MCF 10A (cell line): ENCODE results near the gene CEP70. TPM values are rescaled to one million over a fixed set of nuclear protein-coding genes. Genes with fewer than 3 reads are reported as not detected.
"Not testable (repeated sequence)": the region's sequence is repeated elsewhere in the genome, so short reads cannot be mapped to it uniquely, and the experiment has no call there.

Experiments
- BruUV-seq: library from RNA; stranded (reverse); fragments of 400-500 nt; replicated peaks from 2 replicates; lab custom pipeline; 2021; lab: Mats Ljungman, UMichigan
- CTCF ChIA-PET: fragments of 300-600 bp; sonication (Branson Sonifier 250); formaldehyde crosslinking; extraction: SDS; loops from one replicate; lab custom pipeline; 2021; ENCODE audit warnings: antibody characterized with exemption, inconsistent platforms; lab: Yijun Ruan, JAX
- POLR2A ChIA-PET: fragments of 300-600, 350-650 bp; sonication (Branson Sonifier 250); formaldehyde crosslinking; extraction: SDS; loops from one replicate; lab custom pipeline; 2020; ENCODE audit warnings: antibody characterized with exemption, inconsistent platforms; lab: Yijun Ruan, JAX
- DNase-seq: peaks from one replicate; pipeline ENCODE4 v3.0.0-alpha.2; 2018; ENCODE audit not compliant: unreplicated experiment
- H3K27ac Mint-ChIP-seq: one replicate; pipeline ENCODE4 v1.8.0; 2022; ENCODE audit warnings: mild to moderate bottlenecking, low read depth, mixed read lengths; ENCODE audit not compliant: unreplicated experiment
- H3K27me3 Mint-ChIP-seq: one replicate; pipeline ENCODE4 v1.8.0; 2022; ENCODE audit warnings: mixed read lengths; ENCODE audit not compliant: insufficient read depth, unreplicated experiment
- H3K36me3 Mint-ChIP-seq: one replicate; pipeline ENCODE4 v1.8.0; 2022; ENCODE audit warnings: mild to moderate bottlenecking, moderate library complexity, mixed read lengths; ENCODE audit not compliant: insufficient read depth, unreplicated experiment
- H3K4me1 Mint-ChIP-seq: one replicate; pipeline ENCODE4 v1.8.0; 2022; ENCODE audit warnings: mixed read lengths; ENCODE audit not compliant: insufficient read depth, unreplicated experiment
- H3K4me3 Mint-ChIP-seq: one replicate; pipeline ENCODE4 v1.8.0; 2022; ENCODE audit warnings: mild to moderate bottlenecking, moderate library complexity, mixed read lengths; ENCODE audit not compliant: unreplicated experiment
- H3K9me3 Mint-ChIP-seq: one replicate; pipeline ENCODE4 v1.8.0; 2022; ENCODE audit warnings: mixed read lengths; ENCODE audit not compliant: unreplicated experiment
- CTCF ChIP-seq: fragments of 200-600 bp; IDR thresholded peaks from one replicate; pipeline ENCODE4 v1.8.0; 2022; ENCODE audit warnings: antibody characterized with exemption, mild to moderate bottlenecking; ENCODE audit not compliant: unreplicated experiment
- intact Hi-C: fragments of 100-400 bp; cut with micrococcal nuclease; formaldehyde crosslinking; loops from 2 replicates; pipeline ENCODE4 v1.14.1; 2022
- total RNA-seq: library from RNA; stranded (reverse); gene quantifications from 2 replicates; pipeline ENCODE4 v1.2.3, GENCODE V29; 2022

The CEP70 gene
- total RNA-seq, 1 experiment from 2014 or later: 21.3 TPM

GRCh38 chr3:138547342-138547975 is 46.6 kb downstream of the CEP70 start:
- no peak for TF ChIP-seq CTCF
- no peak overlapping the region for H3K4me3 Mint-ChIP-seq
- H3K9me3 Mint-ChIP-seq: peaks cover 30% of the 10 kb centered on the region
- intact Hi-C loops: no loop called here
- H3K36me3 Mint-ChIP-seq: peaks cover 17% of the 10 kb centered on the region
- H3K4me1 Mint-ChIP-seq: no peaks in the 10 kb centered on the region
- POLR2A ChIA-PET: no interaction called here
- no peaks in the 10 kb centered on the region for H3K27me3 Mint-ChIP-seq
- BruUV-seq: TSS peak; percentile 70
- CTCF ChIA-PET: interaction anchor here (0.6 kb wide), 1 partner anchor 219 kb away, joined by 3 read pairs; no protein-coding TSS in a partner anchor
- no peak for DNase-seq
- no peak overlapping the region for H3K27ac Mint-ChIP-seq

GRCh38 chr3:138544546-138544945 is 49.5 kb downstream of the CEP70 start:
- CTCF ChIA-PET: interaction anchor here (0.7 kb wide), 1 partner anchor 11 kb away, joined by 3 read pairs; no protein-coding TSS in a partner anchor
- intact Hi-C loops: no loop called here
- no peaks in the 10 kb centered on the region for H3K4me1 Mint-ChIP-seq
- no peak overlapping the region for H3K4me3 Mint-ChIP-seq
- TF ChIP-seq CTCF: no peak
- BruUV-seq: no TSS peak
- POLR2A ChIA-PET: interaction anchor here (0.7 kb wide), 1 partner anchor 75 kb away, joined by 4 read pairs; no protein-coding TSS in a partner anchor
- H3K36me3 Mint-ChIP-seq: peaks cover 16% of the 10 kb centered on the region
- no peak overlapping the region for H3K27ac Mint-ChIP-seq
- peaks cover 22% of the 10 kb centered on the region for H3K9me3 Mint-ChIP-seq
- H3K27me3 Mint-ChIP-seq: no peaks in the 10 kb centered on the region
- DNase-seq: no peak

- Mint-ChIP-seq H3K27ac (no peak overlapping the region), H3K27me3 (no peaks in the 10 kb centered on the region), H3K36me3 (peaks cover 12% of the 10 kb centered on the region), H3K9me3 (peaks cover 22% of the 10 kb centered on the region), H3K4me1 (no peaks in the 10 kb centered on the region), H3K4me3 (no peak overlapping the region)
- DNase-seq: no peak
- POLR2A ChIA-PET: no interaction called here
- CTCF ChIA-PET: interaction anchor here (0.7 to 0.9 kb wide), 2 partner anchors 373 to 391 kb away, joined by 3 read pairs; no protein-coding TSS in a partner anchor
- no peak for TF ChIP-seq CTCF
- BruUV-seq: no TSS peak
- intact Hi-C loops: no loop called here
Measured at GRCh38 chr3:138542977-138543376, 51.1 kb downstream of the CEP70 start.

- Mint-ChIP-seq H3K27me3 (no peaks in the 10 kb centered on the region), H3K36me3 (peaks cover 12% of the 10 kb centered on the region), H3K4me1 (no peaks in the 10 kb centered on the region), H3K4me3 (no peak overlapping the region), H3K27ac (no peak overlapping the region), H3K9me3 (peaks cover 14% of the 10 kb centered on the region)
- TF ChIP-seq CTCF: no peak
- ChIA-PET CTCF (no interaction called here), POLR2A (no interaction called here)
- no peak for DNase-seq
- no TSS peak for BruUV-seq
- intact Hi-C loops: no loop called here
Measured at GRCh38 chr3:138539352-138539751, 54.7 kb downstream of the CEP70 start.

GRCh38 chr3:138521445-138521844 is 72.6 kb downstream of the CEP70 start:
- H3K9me3 Mint-ChIP-seq, intact Hi-C loops, POLR2A ChIA-PET, H3K27me3 Mint-ChIP-seq, CTCF ChIA-PET, H3K4me3 Mint-ChIP-seq, BruUV-seq, DNase-seq, H3K27ac Mint-ChIP-seq, H3K4me1 Mint-ChIP-seq: not testable (repeated sequence)
- H3K36me3 Mint-ChIP-seq: peaks cover 12% of the 10 kb centered on the region
